GM18858 (cell line): ENCODE data around the gene TEX29.

Experiments
- ATAC-seq: cut with Tn5 transposase; IDR thresholded peaks from one replicate; pipeline ENCODE4 v1.9.1; 2021; ENCODE audit not compliant: unreplicated experiment

Gene TEX29

GRCh38 chr13:111319998-111320911, at the start of gene TEX29:
TEX29 (plus strand) TSS chr13:111320642; CDS start chr13:111320891, 249 bp downstream.
- ATAC-seq, result no peak

- no peak for ATAC-seq
Observed at GRCh38 chr13:111270765-111271698, 49.4 kb upstream of the TEX29 start.

GRCh38 chr13:111272117-111272516, 48.3 kb upstream of the TEX29 start:
- ATAC-seq, result no peak

GRCh38 chr13:111275382-111275781, 45.1 kb upstream of the TEX29 start:
- no peak for ATAC-seq

- ATAC-seq, result no peak
Observed at GRCh38 chr13:111275995-111276618, 44.3 kb upstream of the TEX29 start.

- ATAC-seq, result no peak
Observed at GRCh38 chr13:111278258-111278657, 42.2 kb upstream of the TEX29 start.

GRCh38 chr13:111278743-111279652, 41.4 kb upstream of the TEX29 start:
- ATAC-seq, result no peak

- ATAC-seq, result no peak
Observed at GRCh38 chr13:111280226-111280625, 40.2 kb upstream of the TEX29 start.

GRCh38 chr13:111280681-111281585, 39.5 kb upstream of the TEX29 start:
- ATAC-seq, result no peak

GRCh38 chr13:111281751-111282311, 38.6 kb upstream of the TEX29 start:
- ATAC-seq, result no peak

GRCh38 chr13:111282425-111282824, 38.0 kb upstream of the TEX29 start:
- no peak for ATAC-seq

GRCh38 chr13:111282997-111283396, 37.4 kb upstream of the TEX29 start:
- no peak for ATAC-seq

- no peak for ATAC-seq
Observed at GRCh38 chr13:111283457-111283856, 37.0 kb upstream of the TEX29 start.

GRCh38 chr13:111283991-111284390, 36.5 kb upstream of the TEX29 start:
- ATAC-seq, result no peak

GRCh38 chr13:111284565-111284964, 35.9 kb upstream of the TEX29 start:
- no peak for ATAC-seq

- ATAC-seq, result no peak
Observed at GRCh38 chr13:111286162-111286561, 34.3 kb upstream of the TEX29 start.

GRCh38 chr13:111286749-111287148, 33.7 kb upstream of the TEX29 start:
- ATAC-seq, result no peak

GRCh38 chr13:111287201-111287600, 33.2 kb upstream of the TEX29 start:
- ATAC-seq, result no peak

- ATAC-seq, result no peak
Observed at GRCh38 chr13:111288276-111288675, 32.2 kb upstream of the TEX29 start.
